OCI-LY3 (cell line): ENCODE measurements around the gene MAZ.

Source experiments
- H2AFZ ChIP-seq: fragments of 200-600, 300-600 bp; shearing (Covaris generic); 2 replicates; pipeline ENCODE4 v1.6.0; 2014; ENCODE audit warnings: antibody characterized with exemption, low read depth, low read length
- H3K27ac ChIP-seq: fragments of 200-600, 300-600 bp; sonication (generic); 2 replicates; pipeline ENCODE4 v1.5.1; 2014; ENCODE audit warnings: mild to moderate bottlenecking, low read length, moderate library complexity, mixed read lengths
- H3K27me3 ChIP-seq: fragments of 200-600, 300-600 bp; sonication (generic); 2 replicates; pipeline ENCODE4 v1.6.1; 2014; ENCODE audit warnings: low read depth, low read length, mixed read lengths
- H3K36me3 ChIP-seq: fragments of 200-600, 300-600 bp; sonication (generic); replicated peaks from 2 replicates; pipeline ENCODE3; 2014; ENCODE audit warnings: low read depth, low read length, mixed read lengths
- H3K4me1 ChIP-seq: fragments of 300-600, 200-600 bp; sonication (generic); 2 replicates; pipeline ENCODE4 v1.6.1; 2014; ENCODE audit warnings: low read length, mixed read lengths
- H3K4me2 ChIP-seq: fragments of 200-600, 300-600 bp; sonication (generic); 2 replicates; pipeline ENCODE4 v1.6.1; 2014; ENCODE audit warnings: low read length, mixed read lengths
- H3K4me3 ChIP-seq: fragments of 300-600, 200-600 bp; sonication (generic); 2 replicates; pipeline ENCODE4 v1.5.1; 2014; ENCODE audit warnings: antibody characterized with exemption, mild to moderate bottlenecking, low read length, moderate library complexity
- H3K79me2 ChIP-seq: fragments of 300-600, 200-600 bp; shearing (Covaris generic); 2 replicates; pipeline ENCODE4 v1.6.1; 2014; ENCODE audit warnings: mild to moderate bottlenecking, low read length, mixed read lengths
- H3K9ac ChIP-seq: fragments of 300-600, 200-600 bp; shearing (Covaris generic); 2 replicates; pipeline ENCODE4 v1.6.0; 2014; ENCODE audit warnings: mild to moderate bottlenecking, low read length, moderate library complexity
- H3K9me3 ChIP-seq: fragments of 200-600, 300-600 bp; shearing (Covaris generic); 2 replicates; pipeline ENCODE4 v1.6.1; 2014; ENCODE audit warnings: low read length, mixed read lengths; ENCODE audit not compliant: insufficient read depth
- H4K20me1 ChIP-seq: fragments of 200-600, 300-600 bp; sonication (generic); 2 replicates; pipeline ENCODE4 v1.6.1; 2016; ENCODE audit warnings: low read length, mixed read lengths; ENCODE audit not compliant: insufficient read depth
- CTCF ChIP-seq: fragments of 200-600, 300-600 bp; sonication (generic); IDR thresholded peaks from 2 replicates; pipeline ENCODE4 v1.5.1; 2014; ENCODE audit warnings: antibody characterized with exemption, low read length, low read depth
- EZH2phosphoT487 ChIP-seq: fragments of 200-600 bp; shearing (Covaris generic); IDR thresholded peaks from 2 replicates; pipeline ENCODE4 v1.6.1; 2018; ENCODE audit warnings: antibody characterized with exemption, mixed run types, low read depth

The MAZ gene

DNA sequence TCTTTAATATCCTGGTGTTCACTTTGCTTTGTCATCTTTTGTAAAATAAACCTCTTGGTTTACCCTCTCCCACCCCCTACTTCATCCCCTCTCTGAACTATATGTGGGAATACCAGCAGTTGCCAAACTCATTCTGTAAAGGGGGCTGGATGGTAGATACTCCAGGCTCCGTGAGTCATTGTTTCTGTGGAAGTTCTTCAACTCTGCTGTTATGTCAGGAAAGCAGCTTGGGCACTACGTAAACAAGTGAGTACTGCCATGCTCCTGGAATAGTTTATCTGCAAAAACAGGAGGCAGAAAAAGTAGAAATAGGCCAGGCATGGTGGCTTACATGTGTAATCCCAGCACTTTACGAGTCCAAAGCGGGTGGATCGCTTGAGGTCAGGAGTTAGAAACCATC lies 31.5 kb downstream of the MAZ start:
- no peaks in the 10 kb centered on the region for H3K79me2 ChIP-seq
- H4K20me1 ChIP-seq: no peaks in the 10 kb centered on the region
- H2AFZ ChIP-seq: no peak overlapping the region
- no peaks in the 10 kb centered on the region for H3K9me3 ChIP-seq
- H3K4me2 ChIP-seq: no peak overlapping the region
- no peak overlapping the region for H3K27ac ChIP-seq
- H3K4me1 ChIP-seq: no peaks in the 10 kb centered on the region
- no peaks in the 10 kb centered on the region for H3K36me3 ChIP-seq
- no peak for TF ChIP-seq EZH2phosphoT487
- no peak for TF ChIP-seq CTCF
- no peak overlapping the region for H3K4me3 ChIP-seq
- no peaks in the 10 kb centered on the region for H3K27me3 ChIP-seq
- H3K9ac ChIP-seq: no peak overlapping the region

- H3K4me2 ChIP-seq: no peak overlapping the region
- H3K79me2 ChIP-seq: no peaks in the 10 kb centered on the region
- H3K9ac ChIP-seq: no peak overlapping the region
- no peaks in the 10 kb centered on the region for H3K27me3 ChIP-seq
- TF ChIP-seq CTCF (no peak), EZH2phosphoT487 (no peak)
- H3K27ac ChIP-seq: no peak overlapping the region
- H3K9me3 ChIP-seq: no peaks in the 10 kb centered on the region
- H4K20me1 ChIP-seq: no peaks in the 10 kb centered on the region
- no peak overlapping the region for H3K4me3 ChIP-seq
- no peaks in the 10 kb centered on the region for H3K36me3 ChIP-seq
- H2AFZ ChIP-seq: no peak overlapping the region
- no peaks in the 10 kb centered on the region for H3K4me1 ChIP-seq
Measured at GRCh38 chr16:29839822-29840221, 33.5 kb downstream of the MAZ start.

- H3K27ac ChIP-seq: no peak overlapping the region
- TF ChIP-seq CTCF (no peak), EZH2phosphoT487 (no peak)
Measured at GRCh38 chr16:29840240-29840639, 33.9 kb downstream of the MAZ start.

DNA sequence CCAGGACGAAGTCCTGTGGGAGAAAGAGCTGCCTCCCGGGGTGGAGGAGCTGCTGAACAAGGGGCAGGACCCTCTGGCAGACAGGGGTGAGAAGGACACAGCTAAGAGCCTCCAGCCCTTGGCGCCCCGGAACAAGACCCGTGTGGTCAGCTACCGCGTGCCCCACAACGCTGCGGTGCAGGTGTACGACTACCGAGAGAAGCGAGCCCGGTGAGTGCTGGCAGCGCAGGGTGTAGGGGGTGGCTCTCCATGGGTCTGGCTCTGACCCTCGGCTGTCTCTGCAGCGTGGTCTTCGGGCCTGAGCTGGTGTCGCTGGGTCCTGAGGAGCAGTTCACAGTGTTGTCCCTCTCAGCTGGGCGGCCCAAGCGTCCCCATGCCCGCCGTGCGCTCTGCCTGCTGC lies 35.3 kb downstream of the MAZ start:
- TF ChIP-seq CTCF: no peak
- TF ChIP-seq EZH2phosphoT487: no peak
- no peaks in the 10 kb centered on the region for H4K20me1 ChIP-seq
- no peak overlapping the region for H2AFZ ChIP-seq
- H3K9ac ChIP-seq: no peak overlapping the region
- H3K4me2 ChIP-seq: no peak overlapping the region
- H3K4me3 ChIP-seq: no peak overlapping the region
- no peak overlapping the region for H3K27ac ChIP-seq
- H3K27me3 ChIP-seq: no peaks in the 10 kb centered on the region
- no peaks in the 10 kb centered on the region for H3K4me1 ChIP-seq
- H3K9me3 ChIP-seq: no peaks in the 10 kb centered on the region
- no peaks in the 10 kb centered on the region for H3K36me3 ChIP-seq
- H3K79me2 ChIP-seq: no peaks in the 10 kb centered on the region

More at GRCh38 chr16:29840240-29840639, 33.9 kb downstream of the MAZ start:
- Histone ChIP-seq H3K36me3 (no peaks in the 10 kb centered on the region), H3K4me3 (no peak overlapping the region), H2AFZ (no peak overlapping the region), H3K79me2 (no peaks in the 10 kb centered on the region), H3K27me3 (no peaks in the 10 kb centered on the region), H3K9me3 (no peaks in the 10 kb centered on the region), H3K4me1 (no peaks in the 10 kb centered on the region), H3K4me2 (no peak overlapping the region), H3K9ac (no peak overlapping the region), H4K20me1 (no peaks in the 10 kb centered on the region)
